RWPE2 (cell line): ENCODE measurements around the gene PKMYT1.

Experiments
- ATAC-seq: fragments of 200-7000 bp; cut with Tn5 transposase; 3 replicates; pipeline ENCODE4 v1.9.1; 2021; ENCODE audit warnings: low read depth
- DNase-seq: peaks from one replicate; pipeline ENCODE4 v3.0.0-alpha.2; 2020; ENCODE audit warnings: low spot score
- H3K27ac ChIP-seq: fragments of 450-650 bp; 2 replicates; pipeline ENCODE4 v1.5.1; 2017; ENCODE audit warnings: mild to moderate bottlenecking; ENCODE audit not compliant: poor library complexity, severe bottlenecking
- H3K27me3 ChIP-seq: fragments of 250-450 bp; sonication (Bioruptor Pico); 2 replicates; pipeline ENCODE4 v1.5.1; 2021; ENCODE audit warnings: mild to moderate bottlenecking, moderate library complexity; ENCODE audit not compliant: insufficient read depth, poor library complexity, severe bottlenecking
- H3K36me3 ChIP-seq: fragments of 250-450 bp; sonication (Bioruptor Pico); 2 replicates; pipeline ENCODE4 v1.5.1; 2020; ENCODE audit warnings: low read depth, mild to moderate bottlenecking, moderate library complexity
- H3K4me1 ChIP-seq: fragments of 250-450 bp; sonication (Bioruptor Pico); 2 replicates; pipeline ENCODE4 v1.5.1; 2021; ENCODE audit warnings: mild to moderate bottlenecking, moderate library complexity; ENCODE audit not compliant: insufficient read depth, poor library complexity, severe bottlenecking
- H3K4me3 ChIP-seq: fragments of 250-450 bp; sonication (Bioruptor Pico); 2 replicates; pipeline ENCODE4 v1.5.1; 2021; ENCODE audit warnings: mild to moderate bottlenecking, moderate library complexity; ENCODE audit not compliant: severe bottlenecking
- H3K9me3 ChIP-seq: fragments of 250-450 bp; sonication (Bioruptor Pico); 2 replicates; pipeline ENCODE4 v1.5.1; 2021; ENCODE audit warnings: mild to moderate bottlenecking, moderate library complexity; ENCODE audit not compliant: severe bottlenecking
- TF ChIP-seq, protein P1 (sequence below): fragments of 450-650 bp; IDR thresholded peaks from one replicate; pipeline ENCODE4 v1.5.1; 2017; ENCODE audit warnings: mild to moderate bottlenecking, moderate library complexity; ENCODE audit not compliant: poor library complexity, severe bottlenecking

Gene PKMYT1

GRCh38 chr16:3009568-3010390, 29.5 kb upstream of the PKMYT1 start:
- peak overlapping the region; percentile 65 for H3K27ac ChIP-seq

GRCh38 chr16:3008690-3009037, 28.4 kb upstream of the PKMYT1 start:
- Histone ChIP-seq H3K27ac (peak overlapping the region; percentile 65), H3K36me3 (no peaks in the 10 kb centered on the region), H3K4me3 (no peak overlapping the region), H3K9me3 (no peaks in the 10 kb centered on the region), H3K4me1 (peaks cover 20% of the 10 kb centered on the region), H3K27me3 (no peaks in the 10 kb centered on the region)
- TF ChIP-seq, protein P1, sequence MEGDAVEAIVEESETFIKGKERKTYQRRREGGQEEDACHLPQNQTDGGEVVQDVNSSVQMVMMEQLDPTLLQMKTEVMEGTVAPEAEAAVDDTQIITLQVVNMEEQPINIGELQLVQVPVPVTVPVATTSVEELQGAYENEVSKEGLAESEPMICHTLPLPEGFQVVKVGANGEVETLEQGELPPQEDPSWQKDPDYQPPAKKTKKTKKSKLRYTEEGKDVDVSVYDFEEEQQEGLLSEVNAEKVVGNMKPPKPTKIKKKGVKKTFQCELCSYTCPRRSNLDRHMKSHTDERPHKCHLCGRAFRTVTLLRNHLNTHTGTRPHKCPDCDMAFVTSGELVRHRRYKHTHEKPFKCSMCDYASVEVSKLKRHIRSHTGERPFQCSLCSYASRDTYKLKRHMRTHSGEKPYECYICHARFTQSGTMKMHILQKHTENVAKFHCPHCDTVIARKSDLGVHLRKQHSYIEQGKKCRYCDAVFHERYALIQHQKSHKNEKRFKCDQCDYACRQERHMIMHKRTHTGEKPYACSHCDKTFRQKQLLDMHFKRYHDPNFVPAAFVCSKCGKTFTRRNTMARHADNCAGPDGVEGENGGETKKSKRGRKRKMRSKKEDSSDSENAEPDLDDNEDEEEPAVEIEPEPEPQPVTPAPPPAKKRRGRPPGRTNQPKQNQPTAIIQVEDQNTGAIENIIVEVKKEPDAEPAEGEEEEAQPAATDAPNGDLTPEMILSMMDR, result no peak
- ATAC-seq (no peak), DNase-seq (no peak)

More at GRCh38 chr16:3009568-3010390, 29.5 kb upstream of the PKMYT1 start:
- Histone ChIP-seq H3K9me3 (no peaks in the 10 kb centered on the region), H3K36me3 (no peaks in the 10 kb centered on the region), H3K27me3 (no peaks in the 10 kb centered on the region), H3K4me1 (peaks cover 20% of the 10 kb centered on the region), H3K4me3 (no peak overlapping the region)
- TF ChIP-seq, protein P1, result no peak
- DNase-seq (peak; percentile 89), ATAC-seq (peak; percentile 89)

- DNase-seq, result no peak
- Histone ChIP-seq H3K36me3 (no peaks in the 10 kb centered on the region), H3K4me3 (no peak overlapping the region), H3K9me3 (no peaks in the 10 kb centered on the region), H3K27me3 (no peaks in the 10 kb centered on the region), H3K27ac (no peak overlapping the region), H3K4me1 (peaks cover 18% of the 10 kb centered on the region)
- no peak for ATAC-seq
- TF ChIP-seq, protein P1, result no peak
These were observed 27.9 kb upstream of the PKMYT1 start for GRCh38 chr16:3007957-3008689.

DNA sequence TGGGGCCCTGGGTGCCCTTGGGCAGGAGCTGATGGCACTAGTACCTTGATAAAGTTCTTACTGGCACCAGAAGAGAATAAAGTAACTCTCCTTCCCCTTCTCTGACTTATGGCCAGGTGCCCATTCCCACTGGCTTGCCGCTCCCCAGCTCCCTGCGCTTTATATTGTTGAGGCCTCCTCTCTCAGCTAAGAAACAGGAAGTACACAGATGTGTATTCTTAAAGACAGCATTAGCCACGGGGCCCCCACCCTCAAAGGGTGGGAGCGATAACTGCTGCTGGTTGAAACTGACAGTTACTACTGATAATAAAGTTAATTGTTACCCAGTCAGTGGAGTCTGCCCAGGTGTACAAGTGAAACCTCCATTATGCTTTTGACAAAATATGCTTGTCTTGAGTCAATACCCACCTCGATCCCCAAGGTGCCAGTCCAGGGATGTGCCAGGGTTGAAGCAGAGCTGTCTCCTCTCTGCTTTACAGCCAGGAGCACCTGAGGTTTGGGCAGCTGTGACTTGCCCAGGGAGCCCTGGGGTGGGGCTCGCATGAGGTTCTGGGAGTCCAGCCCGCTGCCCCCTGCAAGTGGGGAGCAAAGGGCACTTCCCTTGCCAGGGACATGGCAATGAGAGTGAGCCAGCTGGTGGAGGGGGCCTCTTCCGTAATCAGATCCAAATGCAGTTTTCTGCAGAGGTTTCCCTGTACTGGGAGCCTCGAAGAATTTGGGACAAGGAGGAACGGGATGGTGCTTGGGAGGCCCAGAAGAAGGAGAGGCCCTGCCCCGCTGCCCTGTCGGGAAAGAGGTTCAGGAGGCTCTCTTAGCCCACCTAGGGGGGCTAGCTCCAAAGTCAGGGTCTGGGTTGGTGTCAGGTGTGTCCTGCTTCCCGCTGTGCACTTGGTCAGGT, 27.1 kb upstream of the PKMYT1 start:
- ATAC-seq (no peak), DNase-seq (no peak)
- Histone ChIP-seq H3K27ac (no peak overlapping the region), H3K36me3 (no peaks in the 10 kb centered on the region), H3K9me3 (no peaks in the 10 kb centered on the region), H3K27me3 (no peaks in the 10 kb centered on the region), H3K4me3 (no peak overlapping the region), H3K4me1 (peaks cover 13% of the 10 kb centered on the region)
- TF ChIP-seq, protein P1, result no peak
